AG10803 (cell line): Measurements from ENCODE around the gene ZBP1.

Source experiments
- DNase-seq: peaks from one replicate; pipeline ENCODE4 v3.0.0; 2010; ENCODE audit warnings: low read depth
- H3K4me3 ChIP-seq: 2 replicates; pipeline ENCODE4 v1.5.1; 2011; ENCODE audit warnings: mild to moderate bottlenecking, low read length, control low read depth
- CTCF ChIP-seq: conservative IDR thresholded peaks from 2 replicates; pipeline ENCODE4 v1.5.1; 2011; ENCODE audit warnings: mild to moderate bottlenecking, low read length, control low read depth, inconsistent platforms

The ZBP1 gene

DNA sequence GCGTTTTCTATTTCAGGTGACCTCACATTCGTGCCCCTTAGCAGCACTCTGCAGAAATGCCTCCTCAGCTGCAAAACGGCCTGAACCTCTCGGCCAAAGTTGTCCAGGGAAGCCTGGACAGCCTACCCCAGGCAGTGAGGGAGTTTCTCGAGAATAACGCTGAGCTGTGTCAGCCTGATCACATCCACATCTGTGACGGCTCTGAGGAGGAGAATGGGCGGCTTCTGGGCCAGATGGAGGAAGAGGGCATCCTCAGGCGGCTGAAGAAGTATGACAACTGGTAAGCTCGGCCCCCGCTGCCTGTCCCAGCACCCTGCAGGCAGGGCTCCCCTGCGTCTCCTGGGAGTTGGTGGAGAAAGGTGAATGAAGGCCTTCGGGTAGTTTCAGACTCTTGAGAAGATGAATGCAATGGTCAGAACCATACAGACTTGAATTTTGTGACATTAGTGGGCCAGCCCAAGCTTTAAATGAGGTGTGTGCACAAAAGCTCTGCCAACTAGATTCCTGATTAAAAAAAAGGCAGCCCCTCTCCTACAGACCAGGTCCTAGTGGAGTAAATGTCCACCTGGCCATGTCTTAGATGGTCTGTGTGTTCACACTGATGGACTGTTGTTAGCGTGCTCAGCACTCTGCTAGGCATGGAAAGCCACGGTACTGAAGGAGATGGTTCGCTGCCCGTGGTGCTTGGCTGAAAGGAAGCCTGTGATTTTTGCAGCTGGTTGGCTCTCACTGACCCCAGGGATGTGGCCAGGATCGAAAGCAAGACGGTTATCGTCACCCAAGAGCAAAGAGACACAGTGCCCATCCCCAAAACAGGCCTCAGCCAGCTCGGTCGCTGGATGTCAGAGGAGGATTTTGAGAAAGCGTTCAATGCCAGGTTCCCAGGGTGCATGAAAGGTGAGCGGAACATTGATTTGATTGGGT lies 58.6 kb downstream of the ZBP1 start:
- no peak overlapping the region for H3K4me3 ChIP-seq
- TF ChIP-seq CTCF, result no peak
- DNase-seq, result no peak

DNA sequence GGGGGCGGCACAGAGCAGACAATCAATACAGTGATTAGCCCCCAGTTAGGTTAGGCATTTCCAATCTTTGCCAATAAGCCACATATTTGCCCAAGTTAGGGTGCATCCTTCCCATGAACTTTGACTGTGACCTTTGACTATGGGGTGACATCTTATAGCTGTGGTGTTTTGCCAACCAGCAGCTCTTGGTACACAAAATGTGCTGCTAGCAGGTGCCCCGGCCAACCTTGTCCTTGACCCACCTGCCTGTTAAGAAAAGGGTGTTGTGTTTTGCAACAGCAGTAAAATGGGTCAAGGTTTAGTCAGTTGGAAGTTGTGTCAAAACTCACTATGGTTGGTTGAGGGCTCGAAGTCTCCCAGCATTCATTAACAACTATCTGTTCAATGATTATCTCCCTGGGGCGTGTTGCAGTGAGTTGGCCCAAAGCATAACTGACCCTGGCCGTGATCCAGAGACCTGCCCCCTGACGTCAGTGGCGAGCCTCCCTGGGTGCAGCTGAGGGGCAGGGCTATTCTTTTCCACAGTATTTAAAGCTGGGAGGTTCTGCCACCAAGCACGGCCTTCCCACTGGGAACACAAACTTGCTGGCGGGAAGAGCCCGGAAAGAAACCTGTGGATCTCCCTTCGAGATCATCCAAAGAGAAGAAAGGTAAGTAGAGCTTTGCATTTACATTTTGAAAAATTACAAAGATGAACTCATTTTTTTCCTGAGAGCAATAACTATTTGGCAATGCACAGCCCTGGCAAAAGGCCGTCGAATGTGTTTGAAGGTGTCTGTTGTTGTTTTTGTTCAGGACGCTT lies 59.5 kb downstream of the ZBP1 start, which contains the start of gene PCK1:
PCK1 (plus strand) TSS at position 557 of the 802 bp plus-strand sequence. CDS start 302 bp downstream, outside the sequence.
- H3K4me3 ChIP-seq, result no peak within 1 kb of the TSS
- no peak for DNase-seq
- TF ChIP-seq CTCF, result no peak

DNA sequence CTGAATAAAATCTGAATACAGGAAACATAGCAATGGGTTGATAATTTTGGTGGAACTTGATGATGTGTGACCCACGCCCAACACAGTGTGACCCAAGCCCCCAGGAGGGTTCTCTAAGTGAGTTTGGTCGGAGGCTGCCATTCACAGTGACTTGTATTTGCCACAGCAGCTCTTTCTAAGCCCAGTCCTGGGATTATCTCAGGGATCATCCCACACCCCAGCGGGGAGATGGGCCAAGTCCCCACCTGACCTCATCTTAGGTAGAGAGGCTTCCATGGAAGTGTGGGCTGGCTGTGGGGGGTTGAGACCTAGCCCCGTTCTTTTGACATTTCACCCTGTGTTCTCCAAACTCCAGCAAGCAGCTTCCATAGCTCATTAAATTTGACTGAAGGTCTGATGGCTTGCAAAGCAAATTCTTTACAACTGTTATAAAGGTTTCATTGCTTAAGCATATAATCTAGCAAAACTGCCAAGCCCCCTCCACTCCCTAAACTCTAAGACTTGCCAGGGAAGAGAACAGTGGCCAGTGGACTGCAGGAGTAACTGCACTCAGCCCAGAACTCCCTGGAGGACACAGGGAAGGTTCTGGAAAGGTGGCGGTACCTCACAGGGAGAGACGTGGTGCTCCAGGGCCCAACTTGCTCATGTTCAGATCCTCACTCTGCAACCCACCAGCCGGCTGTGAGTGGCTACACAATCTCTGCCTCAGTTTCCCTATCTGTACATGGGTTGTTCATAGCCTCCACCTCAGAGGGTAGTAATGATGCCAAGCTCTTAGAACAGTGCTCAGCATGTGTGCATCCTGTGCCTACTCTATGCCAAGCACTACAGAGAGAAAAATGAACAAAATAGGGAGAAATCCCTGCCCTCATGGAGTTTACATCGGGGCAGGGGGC lies 60.3 kb downstream of the ZBP1 start:
- DNase-seq, result no peak
- H3K4me3 ChIP-seq, result no peak overlapping the region
- no peak for TF ChIP-seq CTCF

GRCh38 chr20:57559289-57559634 lies 61.0 kb downstream of the ZBP1 start:
- no peak for DNase-seq
- H3K4me3 ChIP-seq, result no peak overlapping the region
- no peak for TF ChIP-seq CTCF

DNA sequence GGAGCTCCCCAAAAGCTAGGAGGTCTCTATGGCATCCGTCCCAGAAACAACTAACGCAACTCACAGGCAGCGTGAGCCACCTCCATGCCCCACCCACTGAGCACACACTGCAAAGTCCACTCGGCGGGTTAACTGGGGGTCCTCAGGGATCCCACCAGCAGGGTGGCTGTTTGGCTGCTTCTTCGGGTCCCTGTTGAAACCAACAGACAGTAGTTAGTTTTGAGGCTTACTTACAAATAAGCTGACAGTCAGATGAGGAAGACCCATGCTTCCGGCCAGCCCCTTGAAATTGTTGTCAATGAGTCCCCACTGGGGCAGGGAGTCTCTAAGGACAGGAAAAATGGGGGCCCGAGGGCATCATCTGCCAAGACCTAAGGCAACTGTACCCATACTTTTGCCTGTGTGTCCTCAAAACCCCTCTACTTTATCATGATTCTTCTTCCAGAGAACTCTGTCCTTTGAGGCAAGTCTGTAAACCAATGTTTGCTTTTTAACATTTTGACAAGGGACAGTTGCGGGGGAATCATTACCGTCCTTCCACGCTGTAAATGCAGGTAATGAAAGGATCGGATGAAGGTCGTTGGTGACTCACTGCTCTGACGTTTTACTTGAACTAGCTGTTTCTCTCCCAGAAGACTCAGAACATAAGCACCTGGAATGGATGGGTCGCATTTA lies 61.5 kb downstream of the ZBP1 start:
- no peak for DNase-seq
- TF ChIP-seq CTCF, result no peak
- H3K4me3 ChIP-seq, result no peak overlapping the region

DNA sequence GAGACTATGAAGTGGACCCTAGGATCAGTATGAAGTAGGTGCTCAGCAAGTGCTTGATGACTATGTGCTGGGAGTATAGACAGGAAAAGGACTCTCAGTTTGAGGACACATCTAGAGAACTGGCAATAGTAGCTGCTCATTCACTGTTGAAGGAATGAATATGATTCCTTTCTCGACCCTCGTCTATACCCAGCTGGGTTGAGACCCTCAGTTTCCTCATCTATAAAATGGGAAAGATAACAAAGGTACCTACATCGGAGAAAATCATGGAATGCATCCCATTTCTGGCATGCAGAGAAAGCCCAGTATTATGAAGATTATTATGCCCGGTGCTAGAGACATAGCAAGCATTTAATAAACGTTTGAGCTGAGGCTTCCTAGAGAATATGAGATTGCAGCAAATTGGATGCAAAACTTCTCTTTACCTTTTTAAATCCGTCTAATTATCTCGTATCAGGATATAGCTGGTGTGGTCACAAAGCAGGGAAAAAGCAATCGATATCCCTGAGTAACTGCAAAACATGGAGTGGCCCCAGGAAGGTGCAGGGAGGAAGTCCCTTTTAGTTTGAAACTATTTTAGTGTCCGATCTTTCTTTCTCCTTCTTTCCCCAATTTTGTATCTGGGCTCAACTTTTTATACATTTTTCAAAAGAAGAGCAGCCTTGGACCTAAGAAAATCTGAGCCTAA lies 62.2 kb downstream of the ZBP1 start:
- no peak overlapping the region for H3K4me3 ChIP-seq
- no peak for TF ChIP-seq CTCF
- DNase-seq, result no peak
